Epidermal melanocyte (primary cell): Measurements from ENCODE around the gene ACP4.
"Not testable (repeated sequence)": the region's sequence is repeated elsewhere in the genome, so short reads cannot be mapped to it uniquely, and the experiment has no call there.

Experiments
- DNase-seq: peaks from one replicate; pipeline ENCODE4 v3.0.0; 2011; ENCODE audit warnings: low spot score; ENCODE audit not compliant: insufficient read length

The ACP4 gene

DNA sequence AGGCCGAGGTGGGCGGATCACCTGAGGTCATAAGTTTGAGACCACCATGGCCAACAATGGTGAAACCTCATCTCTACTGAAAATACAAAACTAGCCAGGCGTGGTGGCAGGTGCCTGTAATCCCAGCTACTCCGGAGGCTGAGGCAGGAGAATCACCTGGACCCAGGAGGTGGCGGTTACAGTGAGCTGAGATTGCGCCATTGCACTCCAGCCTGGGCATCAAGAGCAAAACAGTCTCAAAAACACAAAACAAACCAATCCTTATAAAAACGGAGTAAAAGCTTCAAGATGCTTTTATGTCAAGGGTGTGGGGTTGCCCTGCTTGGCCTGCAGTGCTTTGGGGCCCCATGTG, 7.2 kb downstream of the ACP4 start:
- no peak for DNase-seq

DNA sequence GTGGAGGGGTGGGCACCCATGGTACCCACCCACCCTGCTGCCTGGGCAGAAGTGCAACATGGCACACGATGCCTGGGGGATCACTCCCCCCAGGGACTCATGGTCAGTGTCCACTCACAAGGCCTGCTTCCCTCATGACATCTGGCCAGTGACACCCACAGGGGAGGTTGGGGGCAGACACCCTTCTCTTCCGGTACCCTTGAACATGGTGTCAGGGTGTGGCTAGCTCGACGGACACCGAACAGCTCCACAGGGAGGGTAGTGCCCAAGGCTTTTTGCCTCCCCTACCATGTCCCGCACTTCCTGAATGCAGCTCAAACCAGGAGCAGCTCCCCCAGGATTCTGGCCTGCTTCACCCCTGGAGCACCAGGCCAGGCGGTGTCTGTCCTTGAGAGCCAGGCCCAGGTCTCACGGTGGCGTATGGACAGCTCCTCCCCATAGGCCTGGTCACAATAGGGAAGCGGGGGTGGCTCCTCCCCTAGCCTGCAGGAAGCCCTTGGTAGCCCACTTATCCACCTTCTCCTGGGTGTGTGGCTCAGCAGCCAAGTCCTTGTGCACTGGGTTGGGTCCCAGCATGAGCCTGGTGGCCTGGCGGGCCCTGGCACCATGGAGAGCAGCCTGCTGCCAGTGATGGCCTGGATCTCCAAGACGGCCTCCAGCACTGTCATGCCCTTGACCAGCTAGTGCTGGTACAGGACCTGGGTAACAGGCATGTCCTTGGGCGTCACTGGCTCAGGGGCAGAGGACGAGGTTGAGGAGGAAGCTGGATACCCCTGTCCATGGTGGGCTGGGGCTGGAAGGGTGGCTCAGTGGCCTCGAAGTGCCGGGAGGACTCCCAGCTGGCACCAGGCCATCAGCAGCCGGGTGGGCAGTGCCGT, 7.8 kb downstream of the ACP4 start:
- DNase-seq = no peak

DNA sequence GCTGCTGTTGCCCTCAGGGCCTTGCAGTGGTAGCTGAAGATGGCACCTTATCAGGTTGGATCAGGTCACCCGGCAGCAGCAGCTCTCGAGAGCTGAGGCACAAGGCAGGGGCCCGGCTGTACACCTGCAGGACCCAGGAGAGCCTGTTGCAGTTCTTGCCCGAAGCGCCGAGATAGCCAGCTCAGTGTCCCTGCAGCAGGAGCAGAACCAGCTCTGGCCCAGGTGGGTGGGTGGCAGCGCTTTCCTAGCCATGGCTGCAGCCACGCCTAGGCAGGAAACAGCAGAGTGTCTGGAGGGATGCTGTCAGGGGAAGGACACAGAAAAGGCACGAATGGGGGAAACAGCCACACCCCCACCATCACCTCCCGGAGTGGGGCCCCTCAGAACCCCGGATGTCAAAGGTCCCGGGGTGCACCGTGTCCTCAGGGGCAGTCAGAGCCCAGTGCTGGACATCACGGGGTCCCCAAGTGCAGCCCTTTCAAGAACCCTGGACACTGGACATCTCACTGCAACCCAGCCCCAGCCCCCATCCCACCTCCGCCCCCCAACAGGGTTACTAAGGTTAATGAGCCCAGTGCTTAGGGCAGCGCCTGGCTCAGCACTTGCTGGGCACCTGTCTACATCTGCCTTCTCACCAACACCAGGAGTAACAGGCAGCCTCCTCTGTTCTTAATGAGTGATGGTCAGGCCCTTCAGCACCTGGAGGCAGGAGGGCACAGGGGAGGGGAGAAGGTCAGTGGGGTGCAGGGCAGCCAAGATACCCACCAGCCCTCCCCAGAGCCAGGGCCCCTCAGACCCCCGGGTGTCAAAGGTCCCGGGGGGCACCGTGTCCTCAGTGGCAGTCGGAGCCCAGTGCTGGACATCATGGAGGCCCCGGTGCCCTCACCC, 8.7 kb downstream of the ACP4 start:
- DNase-seq = no peak

DNA sequence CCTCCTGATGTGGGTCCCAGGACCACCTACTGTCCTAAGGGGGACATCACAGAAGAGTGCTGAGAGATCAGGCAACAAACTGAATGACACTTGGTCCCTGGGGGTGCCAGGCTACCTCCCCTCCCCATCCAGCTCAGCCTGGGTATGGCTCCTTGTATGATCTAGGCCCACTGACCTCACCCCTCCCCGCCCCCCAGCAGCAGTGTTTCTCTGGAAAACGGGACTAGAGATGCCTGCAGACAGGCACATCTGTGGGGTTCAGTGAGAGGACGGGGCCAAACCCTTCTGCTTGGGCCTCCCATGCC, 9.3 kb downstream of the ACP4 start:
- no peak for DNase-seq

DNA sequence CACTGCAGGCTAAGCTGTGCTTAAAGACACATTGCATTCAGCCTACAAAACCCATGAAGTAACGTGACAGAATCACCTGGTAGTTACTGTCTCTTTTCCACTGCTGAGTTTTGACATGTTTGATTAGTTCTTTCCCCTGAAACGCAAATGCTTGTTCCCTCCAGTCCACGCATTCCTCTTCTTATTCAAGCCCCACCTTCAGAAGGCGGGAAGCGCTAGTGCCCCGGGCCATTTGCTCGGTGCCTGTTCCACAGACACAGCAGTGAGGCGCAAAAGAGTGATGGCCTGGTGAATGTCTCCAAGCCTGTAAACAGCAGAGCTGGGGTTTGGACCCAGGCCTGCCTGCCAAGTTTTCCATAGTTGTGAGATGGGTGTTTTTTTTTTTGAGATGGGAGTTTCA, 10.9 kb downstream of the ACP4 start:
- no peak for DNase-seq

DNA sequence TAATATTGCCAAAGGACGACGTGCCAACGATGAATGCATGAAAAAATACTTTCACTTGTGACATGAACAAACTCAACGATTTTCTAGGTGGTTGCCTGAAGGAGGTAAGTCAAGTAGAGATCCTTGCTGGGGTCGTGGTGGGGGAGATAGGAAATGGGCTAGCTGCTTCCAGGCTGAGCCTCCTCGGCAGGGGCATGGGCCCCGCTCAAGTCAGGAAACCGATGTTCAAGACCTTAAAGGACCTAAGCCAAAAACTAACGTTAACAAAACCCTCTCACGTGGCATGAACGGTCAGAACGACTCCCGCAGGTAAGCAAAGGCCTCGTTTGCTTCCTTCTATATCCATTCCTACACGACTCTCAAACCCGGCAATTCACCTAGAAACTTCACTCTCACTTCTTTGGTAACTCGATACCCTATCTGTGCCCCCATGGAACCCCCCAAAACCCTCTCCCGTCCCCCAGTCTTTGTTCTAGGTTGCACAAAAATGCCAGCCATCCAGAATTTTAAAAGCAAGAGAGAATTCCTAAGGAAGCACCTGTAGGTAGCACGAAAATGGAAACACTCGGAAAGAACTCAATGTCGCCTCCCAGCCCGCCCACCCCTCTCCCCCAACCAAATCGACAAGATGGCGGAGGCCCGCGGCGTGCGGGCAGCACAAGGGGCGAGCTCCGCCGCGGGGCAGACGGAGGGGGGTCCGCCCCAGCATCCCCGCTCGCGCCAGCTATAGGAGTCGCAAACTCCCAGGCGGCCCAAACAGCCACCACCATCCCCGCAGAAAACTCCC, 13.6 kb downstream of the ACP4 start:
- no peak for DNase-seq

DNA sequence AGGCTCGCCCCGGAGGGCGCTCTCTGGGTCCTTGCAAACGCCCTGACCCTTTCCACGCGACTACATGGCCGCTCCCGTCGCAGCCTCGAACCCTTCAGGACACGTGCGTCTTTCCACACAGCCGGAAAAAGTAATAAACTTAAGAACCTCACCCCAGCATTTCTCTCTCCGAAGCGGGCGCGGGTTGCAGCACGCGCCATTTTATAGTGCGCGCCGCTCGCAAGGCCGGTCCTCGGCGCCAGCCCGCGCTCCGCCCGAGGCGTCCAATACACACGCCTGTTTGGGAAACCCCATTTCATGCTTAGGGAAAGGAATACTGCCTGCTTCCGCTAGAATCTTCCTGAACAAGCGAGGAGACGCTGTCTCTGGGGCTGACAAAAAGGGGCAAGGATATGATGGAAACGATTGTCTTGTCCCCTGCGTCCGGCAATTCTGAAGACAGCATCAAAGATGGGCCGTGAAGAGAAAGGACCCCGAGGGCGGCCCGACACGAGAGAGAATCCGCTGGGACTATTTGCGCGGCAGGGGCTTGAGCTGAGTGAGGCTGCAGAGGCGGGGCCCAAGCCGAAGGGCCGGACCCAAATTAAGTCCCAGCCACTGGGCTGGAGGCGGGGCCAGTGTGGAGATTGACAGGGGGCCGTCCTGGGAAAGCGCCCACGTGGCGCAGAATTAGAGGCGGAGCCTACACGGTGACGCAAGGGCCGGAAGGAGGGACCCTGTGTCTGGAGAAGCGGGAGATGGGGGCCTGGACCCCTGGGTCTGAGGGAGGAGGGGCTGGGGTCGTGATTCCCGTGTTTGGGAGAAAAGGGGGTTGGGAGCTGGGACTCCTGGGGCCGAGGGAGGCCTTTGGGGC, 14.4 kb downstream of the ACP4 start:
- peak; percentile 98 for DNase-seq

DNA sequence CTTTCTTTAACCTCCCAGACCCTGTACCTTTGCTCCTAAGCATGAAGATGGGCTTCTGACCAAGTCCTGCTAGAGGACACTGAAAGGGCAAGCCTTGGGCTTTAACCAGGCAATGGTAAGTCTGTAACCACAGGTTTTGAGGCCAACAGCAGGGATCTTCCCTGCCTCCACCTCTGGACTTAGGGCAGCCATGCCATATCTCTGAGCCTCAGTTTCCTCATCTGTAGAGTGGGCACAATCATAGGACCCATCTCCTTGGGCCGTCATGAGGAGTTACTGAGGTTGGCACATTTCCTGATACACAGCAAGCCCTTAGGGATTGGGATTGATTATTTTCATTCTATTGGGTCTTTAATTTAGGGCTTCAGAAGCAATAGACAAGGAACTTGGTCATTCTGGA, 18.6 kb downstream of the ACP4 start:
- no peak for DNase-seq

DNA sequence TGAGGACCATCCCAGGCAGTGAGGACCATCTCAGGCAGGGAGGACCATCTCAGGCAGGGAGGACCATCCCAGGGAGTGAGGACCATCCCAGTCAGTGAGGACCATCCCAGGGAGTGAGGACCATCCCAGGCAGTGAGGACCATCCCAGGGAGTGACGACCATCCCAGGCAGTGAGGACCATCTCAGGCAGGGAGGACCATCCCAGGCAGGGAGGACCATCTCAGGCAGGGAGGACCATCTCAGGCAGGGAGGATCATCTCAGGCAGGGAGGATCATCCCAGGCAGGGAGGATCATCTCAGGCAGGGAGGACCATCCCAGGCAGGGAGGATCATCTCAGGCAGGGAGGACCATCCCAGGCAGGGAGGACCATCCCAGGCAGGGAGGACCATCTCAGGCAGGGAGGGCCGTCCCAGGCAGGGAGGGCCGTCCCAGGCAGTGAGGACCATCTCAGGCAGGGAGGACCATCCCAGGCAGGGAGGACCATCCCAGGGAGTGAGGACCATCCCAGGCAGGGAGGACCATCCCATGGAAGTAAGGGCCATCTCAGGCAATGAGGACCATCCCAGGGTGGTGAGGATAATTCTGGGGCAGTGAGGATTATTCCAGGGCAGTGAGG, 21.5 kb downstream of the ACP4 start:
- not testable (repeated sequence) for DNase-seq

DNA sequence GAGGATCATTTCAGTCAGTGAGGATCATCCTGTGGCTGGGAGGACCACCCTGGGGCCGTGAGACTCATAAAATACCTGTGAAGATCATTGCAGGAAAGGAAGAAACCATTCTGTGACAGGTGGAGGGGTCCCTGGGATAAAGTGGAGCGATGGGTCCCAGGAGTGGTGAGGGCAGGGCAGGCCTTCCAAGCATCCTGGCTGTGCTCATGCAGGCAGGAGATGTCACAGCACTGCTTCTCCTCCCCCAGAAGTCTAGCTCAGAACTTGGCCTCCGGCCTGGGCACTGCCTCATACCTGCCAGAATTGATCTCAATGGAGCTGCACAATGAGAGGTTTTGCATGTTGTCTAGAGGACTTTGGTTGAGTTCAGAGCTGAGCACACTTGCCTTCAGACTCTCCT, 22.3 kb downstream of the ACP4 start:
- no peak for DNase-seq

DNA sequence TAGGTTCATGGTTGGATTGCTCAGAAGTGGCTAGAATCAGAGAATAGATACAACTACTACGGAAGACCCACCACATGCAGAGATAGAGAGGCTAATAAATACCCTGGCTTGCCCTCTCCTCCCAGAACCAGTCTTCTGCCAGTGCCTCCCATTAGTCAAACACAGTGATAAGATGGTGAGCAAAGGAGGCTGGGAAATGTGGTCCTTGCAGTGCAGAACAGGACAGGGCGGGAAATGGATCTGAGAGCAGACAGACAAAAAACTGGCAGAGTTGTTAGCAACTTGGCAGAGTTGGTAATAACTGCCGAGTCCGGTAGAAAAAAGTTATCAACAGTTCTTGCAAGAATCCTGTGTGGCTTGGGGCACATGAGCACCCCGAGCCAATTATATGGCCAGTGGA, 24.7 kb downstream of the ACP4 start:
- DNase-seq = no peak

DNA sequence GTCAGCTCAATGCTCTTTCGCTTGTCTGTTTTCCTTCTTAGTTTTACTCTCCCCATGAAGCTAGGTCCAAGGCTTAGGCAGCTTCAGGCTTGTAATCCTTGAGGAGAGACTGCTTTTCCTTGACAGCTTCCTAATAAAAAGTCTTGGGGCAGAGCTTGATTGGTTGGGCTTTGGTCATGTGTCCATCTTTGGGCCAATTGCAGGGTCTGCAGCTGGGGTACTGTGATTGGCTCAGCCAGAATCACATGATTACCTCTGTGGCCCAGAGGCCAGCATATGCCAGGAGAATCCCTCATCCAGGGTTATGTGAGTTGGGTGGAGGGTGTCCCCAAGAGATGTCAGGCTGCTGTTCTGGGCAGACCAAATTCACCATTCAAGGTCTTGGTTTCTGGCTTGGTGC, 25.2 kb downstream of the ACP4 start:
- DNase-seq = no peak

DNA sequence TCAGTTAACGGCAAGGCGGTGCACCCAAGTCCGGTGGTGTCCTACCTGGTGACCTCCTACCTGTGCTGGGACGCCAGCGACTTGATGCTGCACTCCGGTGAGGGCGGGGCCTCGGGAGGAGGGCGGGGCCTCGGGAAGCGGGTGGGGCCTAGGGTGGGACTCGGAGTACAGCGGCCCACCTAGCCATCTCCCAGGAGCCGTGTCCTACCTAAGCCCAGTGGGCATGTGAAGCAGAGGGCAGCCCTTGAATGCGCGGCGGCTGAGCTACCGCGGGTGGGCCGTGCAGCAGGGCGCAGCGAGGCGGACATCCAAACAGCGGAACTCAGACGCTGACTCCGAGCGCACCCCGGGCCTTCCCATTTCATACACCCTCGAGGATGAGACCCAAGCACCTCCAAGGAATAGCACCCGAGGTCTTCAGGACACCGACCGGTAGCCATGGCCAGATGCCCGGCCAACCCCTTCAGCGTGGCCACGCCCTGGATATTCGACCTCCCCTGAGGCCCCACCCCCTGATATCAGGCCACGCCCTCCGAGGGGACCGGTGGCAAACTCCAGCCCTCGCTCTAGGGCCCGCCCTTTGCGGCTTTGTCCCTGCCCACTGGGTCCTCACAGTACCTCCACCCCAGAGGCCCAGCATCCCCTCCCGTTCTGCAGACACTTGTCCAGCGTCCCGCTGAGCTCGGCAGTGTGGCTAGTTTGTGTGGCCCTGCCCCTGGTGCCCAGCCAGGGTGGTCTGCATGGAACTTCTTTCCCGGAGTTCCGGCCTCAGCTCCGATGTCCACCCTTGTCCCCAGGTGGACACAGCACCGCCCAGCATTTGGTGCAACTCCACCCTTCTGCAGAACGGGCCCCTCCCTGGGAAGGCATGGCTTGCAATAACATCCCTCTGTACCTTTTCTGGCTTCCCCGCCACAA, 28.0 kb downstream of the ACP4 start:
- DNase-seq = no peak

DNA sequence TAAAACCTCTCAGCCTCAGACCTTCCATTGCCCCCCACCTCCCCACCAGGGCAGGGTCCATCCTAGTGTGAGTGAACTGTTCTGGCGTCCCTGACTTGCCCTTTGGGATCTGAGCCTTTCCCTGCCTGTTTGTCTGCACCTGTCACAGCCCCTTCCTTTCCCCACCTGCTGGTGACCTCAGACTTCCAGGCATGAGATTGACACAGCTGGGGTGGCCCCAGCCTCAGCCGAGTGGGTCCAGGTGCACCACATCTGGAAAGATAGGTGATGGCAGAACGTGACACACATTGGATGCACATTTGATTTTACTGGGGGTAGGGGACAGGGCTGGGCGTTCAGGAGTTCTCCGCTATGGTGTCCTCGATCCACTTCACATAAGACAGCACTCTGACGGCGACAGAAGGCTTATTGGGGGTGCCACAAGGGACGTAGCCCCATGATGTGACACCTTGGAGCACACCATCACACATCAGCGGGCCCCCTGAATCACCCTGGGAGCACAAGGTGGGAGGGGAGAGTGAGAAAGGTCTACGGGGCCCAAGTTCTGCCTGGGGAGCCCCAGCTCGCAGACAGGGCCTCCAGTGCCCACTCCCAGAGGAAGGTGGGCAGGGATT, 28.8 kb downstream of the ACP4 start:
- no peak for DNase-seq

DNA sequence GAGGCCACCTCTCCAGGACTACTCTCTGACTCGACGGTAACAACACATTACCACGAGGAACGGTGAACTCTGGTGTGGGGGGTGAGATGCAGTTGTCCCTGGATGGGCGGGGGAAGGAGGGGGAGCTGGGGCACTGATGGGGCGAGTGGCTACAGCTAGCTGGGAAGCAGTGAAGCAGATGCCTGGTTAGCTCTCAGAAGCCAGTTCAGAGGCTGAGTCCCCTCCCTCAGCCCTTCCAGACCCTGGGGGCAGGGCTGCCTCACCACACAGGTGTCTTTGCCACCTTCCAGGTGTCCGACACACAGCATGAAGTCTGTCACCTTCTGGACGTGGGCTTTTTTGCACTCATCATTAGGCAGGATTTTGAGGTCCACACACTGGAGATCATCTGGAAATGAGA, 29.4 kb downstream of the ACP4 start:
- DNase-seq = no peak

DNA sequence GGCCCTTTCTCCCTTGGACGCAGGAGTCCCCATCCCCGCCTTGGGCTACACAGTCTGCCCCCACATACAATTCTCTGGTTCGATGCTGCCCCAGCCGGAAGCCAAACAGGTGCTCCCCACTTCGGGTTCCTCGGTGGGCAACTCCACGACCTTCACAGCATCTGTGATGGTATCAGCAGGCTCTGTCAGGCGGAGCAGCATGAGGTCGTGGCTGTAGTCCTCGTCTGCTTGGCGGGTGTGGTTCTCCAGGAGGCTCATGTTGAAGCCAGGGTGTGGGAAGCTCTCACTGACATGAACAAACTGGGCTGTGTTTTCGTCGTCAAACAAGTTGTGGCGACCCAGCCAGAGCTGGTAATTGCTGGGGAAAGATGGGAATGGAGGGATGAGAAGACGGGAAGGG, 29.9 kb downstream of the ACP4 start:
- peak; percentile 14 for DNase-seq

DNA sequence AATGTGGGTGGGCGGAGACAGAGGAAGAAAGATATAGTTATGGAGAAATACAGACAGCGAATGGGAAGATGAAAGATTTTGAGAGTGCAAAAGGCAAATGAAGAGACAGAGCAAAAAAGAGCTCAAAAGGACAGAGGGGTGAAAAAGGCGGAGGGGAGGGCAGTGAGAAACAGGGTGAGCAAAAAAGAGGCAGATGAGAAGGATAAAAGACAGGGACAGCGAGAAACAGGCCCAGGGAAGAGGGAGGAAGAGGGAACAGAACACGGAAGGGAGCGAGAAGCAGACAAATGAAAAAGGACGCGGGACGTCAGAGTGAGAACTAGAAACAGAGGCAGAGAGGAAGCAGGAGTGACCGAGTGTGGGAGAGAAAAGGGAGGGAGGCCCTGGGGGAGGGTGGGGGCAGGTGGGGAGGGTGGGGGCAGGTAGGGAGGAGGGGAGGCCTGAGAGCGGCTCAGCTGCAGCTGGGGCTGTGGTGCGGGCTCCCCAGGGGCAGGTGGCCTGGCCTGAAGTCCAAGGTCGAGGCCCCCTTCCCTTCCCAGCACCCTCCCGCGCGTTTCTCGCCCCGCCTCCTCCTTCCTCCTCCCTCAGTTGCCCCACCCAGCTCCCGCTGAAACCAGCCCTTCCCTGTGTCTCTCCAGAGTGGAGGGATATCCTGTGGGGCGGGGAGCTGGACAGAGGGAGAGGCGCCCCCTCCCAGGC, 30.5 kb downstream of the ACP4 start:
- DNase-seq = peak; percentile 5

DNA sequence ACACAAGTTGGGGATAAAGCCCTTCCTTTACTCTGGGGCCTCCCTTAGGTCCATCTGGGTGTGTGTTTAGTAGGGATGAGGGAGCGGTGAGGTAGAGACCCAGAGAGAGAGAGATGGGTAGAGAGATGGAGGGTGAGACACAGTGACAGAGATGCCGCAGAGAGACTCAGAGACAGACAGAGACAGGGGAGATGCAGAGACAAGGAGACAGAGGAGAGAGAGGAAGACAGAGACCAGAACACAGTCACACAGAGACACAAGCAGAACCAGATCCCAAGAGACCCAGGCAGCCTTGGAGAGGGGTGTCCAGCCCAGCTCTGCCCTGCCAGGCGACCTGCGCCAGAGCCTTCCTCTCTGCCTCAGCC, 31.0 kb downstream of the ACP4 start:
- peak; percentile 9 for DNase-seq

DNA sequence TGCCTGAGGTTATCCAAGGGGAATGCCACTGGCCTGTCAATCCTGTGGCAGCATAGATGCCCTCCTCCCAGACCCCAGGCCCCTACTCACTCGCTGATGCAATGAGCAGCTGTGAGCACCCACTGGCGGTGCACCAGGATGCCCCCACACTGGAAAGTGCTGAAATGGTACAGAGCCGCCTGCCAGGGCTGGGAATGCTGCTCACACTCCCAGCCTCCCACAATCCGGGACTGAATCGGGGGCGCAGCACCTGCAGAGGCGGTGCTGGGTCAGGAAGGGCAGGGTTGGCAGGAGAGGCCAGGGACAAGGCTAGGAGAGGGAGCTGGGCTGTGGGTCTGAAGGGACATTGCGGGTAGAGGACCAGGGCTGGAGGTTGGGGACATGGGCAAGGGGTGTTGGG, 31.4 kb downstream of the ACP4 start:
- peak; percentile 5 for DNase-seq
